Ureter (tissue), 1 donor: Measurements from ENCODE around the gene NPB. TPM values are rescaled to one million over a fixed set of nuclear protein-coding genes. Genes with fewer than 3 reads are reported as not detected.
A peak's percentile ranks its signal among the peaks of the same experiment; 100 is the strongest.

Experiments used
- DNase-seq: peaks from one replicate; pipeline ENCODE4 v3.0.0-alpha.2; 2020; ENCODE audit warnings: low spot score
- total RNA-seq: library from RNA; stranded (reverse); gene quantifications from one replicate; pipeline ENCODE4 v1.2.4, GENCODE V29; 2023
- donor health status: DM: yes; HTN: yes; CAD: no.

Gene NPB
- total RNA-seq, 1 donor from 2014 or later = 0.29 TPM

- DNase-seq = no peak
Observed at GRCh38 chr17:81869221-81870130, 32.6 kb upstream of the NPB start.

GRCh38 chr17:81870131-81870980 is 31.7 kb upstream of the NPB start:
- no peak for DNase-seq

GRCh38 chr17:81870981-81871386 is 31.1 kb upstream of the NPB start, which contains the start of gene ARHGDIA:
ARHGDIA (minus strand) TSS chr17:81871337; CDS start chr17:81869930, 1,407 bp downstream.
- no peak for DNase-seq

- DNase-seq = peak; percentile 96
Observed at GRCh38 chr17:81871387-81872230, 30.4 kb upstream of the NPB start.

GRCh38 chr17:81877569-81877968 is 24.5 kb upstream of the NPB start:
- no peak for DNase-seq

GRCh38 chr17:81878294-81878693 is 23.7 kb upstream of the NPB start:
- DNase-seq = no peak

GRCh38 chr17:81879121-81879520 is 22.9 kb upstream of the NPB start:
- DNase-seq = no peak

- DNase-seq = no peak
Observed at GRCh38 chr17:81884520-81884919, 17.5 kb upstream of the NPB start.

GRCh38 chr17:81884968-81885367 is 17.1 kb upstream of the NPB start:
- DNase-seq = no peak

GRCh38 chr17:81885454-81885853 is 16.6 kb upstream of the NPB start:
- DNase-seq = no peak

- peak; percentile 72 for DNase-seq
Observed at GRCh38 chr17:81885869-81886548, 16.0 kb upstream of the NPB start.

- DNase-seq = no peak
Observed at GRCh38 chr17:81888105-81888987, 13.7 kb upstream of the NPB start.

GRCh38 chr17:81888988-81889595 is 12.9 kb upstream of the NPB start:
- DNase-seq = no peak

- no peak for DNase-seq
Observed at GRCh38 chr17:81889602-81890001, 12.4 kb upstream of the NPB start.

- no peak for DNase-seq
Observed at GRCh38 chr17:81890447-81891302, 11.4 kb upstream of the NPB start.

GRCh38 chr17:81891303-81891552 is 10.8 kb upstream of the NPB start:
- DNase-seq = no peak

GRCh38 chr17:81895400-81895799 is 6.6 kb upstream of the NPB start:
- DNase-seq = no peak

- DNase-seq = no peak
Observed at GRCh38 chr17:81898029-81898866, 3.8 kb upstream of the NPB start.
